ENCODE results near the gene NRSN2. TPM values are rescaled to one million over a fixed set of nuclear protein-coding genes. Genes with fewer than 3 reads are reported as not detected.
"Not testable (repeated sequence)": the region's sequence is repeated elsewhere in the genome, so short reads cannot be mapped to it uniquely, and the experiment has no call there.

Gene NRSN2
- total RNA-seq, 1 donor from 2014 or later: 7.0 TPM

DNA sequence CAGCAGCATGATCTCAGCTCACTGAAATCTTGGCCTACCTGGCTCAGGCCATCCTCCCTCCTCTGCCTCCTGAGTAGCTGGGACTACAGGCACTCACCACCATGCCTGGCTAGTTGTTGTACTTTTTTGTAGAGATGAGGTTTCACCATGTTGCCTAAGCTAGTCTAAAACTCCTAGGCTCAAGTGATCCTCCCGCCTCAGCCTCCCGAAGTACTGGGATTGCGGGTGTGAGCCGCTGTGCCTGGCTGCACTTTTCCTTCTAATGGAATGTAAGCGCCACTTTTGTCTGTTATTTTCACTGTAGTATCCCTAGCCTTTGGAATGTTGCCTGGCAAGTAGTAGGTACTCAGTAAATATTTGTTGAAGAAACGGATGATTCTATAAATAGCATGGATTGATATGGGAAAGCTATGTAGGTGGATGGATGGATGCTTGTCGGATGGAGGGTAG, 23.3 kb downstream of the NRSN2 start:
- Mint-ChIP-seq H3K27me3 (no peaks in the 10 kb centered on the region), H3K36me3 (ENCODE audit: low read depth) (no peaks in the 10 kb centered on the region), H3K9me3 (no peaks in the 10 kb centered on the region), H3K4me3 (no peak overlapping the region), H3K4me1 (peaks cover 51% of the 10 kb centered on the region), H3K27ac (no peak overlapping the region)
- no peak for DNase-seq
- intact Hi-C loops (cut with micrococcal nuclease): no loop called here

DNA sequence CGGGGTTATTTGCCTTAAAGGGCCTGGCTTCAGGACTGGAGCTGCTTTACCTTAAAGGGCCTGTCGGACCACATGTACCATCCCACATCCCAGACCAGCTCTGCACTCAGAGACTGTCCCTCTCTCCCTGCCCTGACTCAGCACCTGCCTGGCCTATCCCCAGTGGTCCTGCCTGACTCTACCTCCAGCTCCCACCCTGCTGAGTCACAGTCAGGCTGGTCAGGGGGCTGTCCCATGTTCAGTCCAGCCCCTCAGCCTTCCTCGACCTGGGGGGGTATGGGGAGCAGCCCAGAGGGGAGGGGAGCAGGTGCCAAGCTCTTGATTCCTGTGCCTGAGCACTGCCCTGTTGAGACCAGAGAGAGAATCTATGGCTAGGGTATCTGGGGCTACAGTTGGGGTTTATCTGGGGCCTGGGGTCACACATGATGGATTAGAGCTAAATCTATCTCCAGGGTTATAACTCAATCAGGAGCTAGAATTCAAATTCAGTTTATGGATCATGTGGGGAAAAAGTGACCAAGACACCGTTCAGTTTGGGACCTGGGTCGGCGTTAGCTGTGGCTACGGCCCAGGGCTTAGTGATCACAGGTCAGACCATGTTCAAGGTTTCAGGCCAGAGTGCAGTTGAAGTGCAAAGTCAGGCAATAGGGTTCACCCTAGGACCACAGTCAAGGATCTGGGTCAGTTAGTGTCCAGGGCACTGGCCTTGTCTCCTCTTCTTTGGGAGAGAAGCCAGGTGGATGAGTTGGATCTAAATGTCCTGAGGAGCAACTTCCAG, 24.3 kb downstream of the NRSN2 start:
- peaks cover 43% of the 10 kb centered on the region for H3K4me1 Mint-ChIP-seq
- intact Hi-C loops (cut with micrococcal nuclease): no loop called here
- no peak overlapping the region for H3K4me3 Mint-ChIP-seq
- DNase-seq: no peak
- no peaks in the 10 kb centered on the region for H3K9me3 Mint-ChIP-seq
- no peaks in the 10 kb centered on the region for H3K36me3 Mint-ChIP-seq (ENCODE audit: low read depth)
- no peaks in the 10 kb centered on the region for H3K27me3 Mint-ChIP-seq
- H3K27ac Mint-ChIP-seq: peak overlapping the region; percentile 58

DNA sequence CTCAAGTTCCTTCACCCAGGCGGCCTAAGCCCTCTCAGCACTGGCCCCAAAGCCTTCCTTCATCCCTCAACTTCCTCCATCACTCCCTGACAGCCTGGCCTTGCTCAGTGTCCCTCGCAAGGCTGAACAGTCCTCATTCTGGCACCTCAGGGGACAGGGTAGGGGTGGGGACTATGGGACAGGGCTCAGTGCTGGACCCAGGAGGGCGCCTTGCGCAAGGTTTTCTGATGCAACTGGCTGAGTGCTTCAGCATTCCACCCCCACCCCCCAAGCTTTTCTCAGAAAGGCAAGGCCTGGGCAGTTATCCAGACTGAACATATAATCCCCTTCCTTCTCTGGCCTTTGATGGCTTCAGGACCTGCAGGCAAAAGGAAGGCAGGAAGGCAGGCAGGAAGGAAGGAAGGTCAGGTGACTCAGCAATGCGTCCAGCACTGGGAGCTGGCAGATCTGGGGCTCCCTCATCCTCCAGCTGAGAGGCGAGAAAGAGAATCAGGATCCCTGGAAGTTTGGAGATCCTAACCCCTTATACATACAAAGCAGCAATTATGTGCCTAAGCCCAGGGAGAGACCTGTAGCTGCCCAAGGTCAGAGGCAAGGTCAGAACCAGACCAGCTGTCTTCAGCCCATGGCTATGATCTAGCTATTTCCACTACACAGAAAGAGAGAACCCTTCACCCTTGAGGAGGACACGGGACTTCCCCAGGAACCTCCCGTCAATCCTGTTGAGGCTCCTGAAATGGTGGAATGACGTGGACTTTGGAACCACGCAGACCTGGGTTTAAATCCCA, 25.0 kb downstream of the NRSN2 start:
- peaks cover 39% of the 10 kb centered on the region for H3K4me1 Mint-ChIP-seq
- peak overlapping the region; percentile 75 for H3K27ac Mint-ChIP-seq
- DNase-seq: no peak
- H3K36me3 Mint-ChIP-seq (ENCODE audit: low read depth): no peaks in the 10 kb centered on the region
- H3K27me3 Mint-ChIP-seq: no peaks in the 10 kb centered on the region
- H3K9me3 Mint-ChIP-seq: no peaks in the 10 kb centered on the region
- intact Hi-C loops (cut with micrococcal nuclease): loop anchor here (1.0 kb wide), 1 partner anchor 9 kb away; no protein-coding TSS in a partner anchor
- H3K4me3 Mint-ChIP-seq: peak overlapping the region; percentile 28

DNA sequence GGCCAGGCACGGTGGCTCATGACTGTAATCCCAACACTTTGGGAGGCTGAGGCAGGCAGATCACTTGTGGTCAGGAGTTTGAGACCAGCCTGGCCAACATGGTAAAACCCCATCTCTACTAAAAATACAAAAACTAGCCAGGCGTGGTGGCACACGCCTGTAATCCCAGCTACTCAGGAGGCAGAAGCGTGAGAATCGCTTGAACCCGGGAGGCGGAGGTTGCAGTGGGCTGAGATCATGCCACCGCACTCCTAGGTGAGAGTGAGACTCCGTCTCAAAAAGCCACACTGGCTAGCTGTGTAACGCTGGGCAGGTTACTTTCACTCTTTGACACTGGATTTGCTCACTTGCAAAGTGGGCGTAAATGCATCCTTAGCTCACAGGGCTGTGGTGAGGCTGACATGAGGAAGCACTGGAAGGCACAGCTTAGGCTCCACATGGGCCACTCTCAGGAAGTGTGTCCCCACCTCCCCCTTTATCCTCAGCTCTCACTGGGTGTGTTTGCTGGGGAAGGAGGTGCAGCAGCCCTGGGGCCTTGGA, 25.7 kb downstream of the NRSN2 start:
- H3K27me3 Mint-ChIP-seq; H3K4me3 Mint-ChIP-seq; H3K36me3 Mint-ChIP-seq (ENCODE audit: low read depth); H3K9me3 Mint-ChIP-seq: not testable (repeated sequence)
- intact Hi-C loops (cut with micrococcal nuclease): loop anchor here (1.0 kb wide), 1 partner anchor 9 kb away; no protein-coding TSS in a partner anchor
- H3K4me1 Mint-ChIP-seq: peaks cover 34% of the 10 kb centered on the region
- peak; percentile 66 for DNase-seq
- peak overlapping the region; percentile 34 for H3K27ac Mint-ChIP-seq

DNA sequence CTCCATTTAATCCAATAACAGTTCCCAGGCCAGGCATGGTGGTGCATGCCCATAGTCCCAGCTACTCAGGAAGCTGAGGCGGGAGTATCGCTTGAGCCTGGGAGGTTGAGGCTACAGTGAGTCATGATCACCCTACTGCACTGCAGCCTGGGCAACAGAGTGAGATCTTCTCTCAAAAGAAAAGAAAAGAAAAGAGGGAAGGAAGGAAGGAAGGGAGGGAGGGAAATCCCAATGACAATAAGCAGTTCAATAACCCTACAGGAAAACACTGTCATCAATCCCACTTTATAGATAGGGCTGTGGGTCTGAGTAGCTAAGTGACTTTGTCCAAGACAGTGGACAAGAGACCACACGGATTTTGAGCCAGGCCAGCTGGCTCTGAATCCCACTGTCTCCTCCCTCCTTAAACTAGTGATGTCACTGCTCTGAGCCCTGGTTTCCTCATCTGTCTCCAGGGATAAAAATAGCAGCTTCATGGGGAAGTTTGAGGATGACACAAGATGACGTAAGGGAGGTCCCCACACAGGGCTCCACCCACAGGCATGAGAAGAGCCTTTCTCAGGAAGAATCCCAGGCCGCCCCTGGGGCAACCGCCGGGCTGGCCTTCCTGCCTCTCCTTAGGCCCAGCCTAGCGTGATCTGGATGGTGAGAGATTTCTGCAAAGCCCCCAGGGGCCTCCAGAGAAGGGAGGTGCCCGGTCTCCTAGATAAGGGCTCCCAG, 26.4 kb downstream of the NRSN2 start:
- Mint-ChIP-seq H3K27me3 (no peaks in the 10 kb centered on the region), H3K36me3 (ENCODE audit: low read depth) (no peaks in the 10 kb centered on the region), H3K4me3 (no peak overlapping the region), H3K4me1 (peaks cover 33% of the 10 kb centered on the region), H3K9me3 (no peaks in the 10 kb centered on the region), H3K27ac (peak overlapping the region; percentile 34)
- no peak for DNase-seq
- intact Hi-C loops (cut with micrococcal nuclease): no loop called here

DNA sequence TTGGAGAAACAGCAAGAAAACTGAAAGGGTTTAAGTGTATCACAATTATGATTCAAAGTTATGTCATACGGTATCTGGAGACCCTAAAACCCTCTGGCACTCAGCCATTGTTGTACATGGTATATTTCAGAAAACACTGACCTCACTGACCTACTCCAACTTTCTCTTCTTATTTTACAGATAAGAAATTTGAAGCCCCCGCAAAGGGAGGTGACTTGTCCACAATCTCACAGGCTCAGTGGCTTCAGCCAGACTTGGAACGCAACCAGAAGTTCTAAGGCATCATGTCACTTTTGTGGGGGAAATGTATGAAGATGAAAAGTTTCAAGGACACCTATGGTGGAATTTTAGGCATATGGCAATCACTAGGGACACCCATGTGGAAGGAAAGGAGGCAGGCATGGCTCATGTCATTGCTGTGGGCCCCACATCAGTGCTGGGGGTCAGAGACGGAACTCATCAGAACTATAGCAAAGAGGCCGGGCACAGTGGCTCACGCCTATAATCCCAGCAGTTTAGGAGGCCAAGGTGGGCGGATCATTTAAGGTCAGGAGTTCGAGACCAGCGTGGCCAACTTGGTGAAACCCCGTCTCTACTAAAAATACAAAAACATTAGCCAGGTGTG, 28.5 kb downstream of the NRSN2 start:
- no peaks in the 10 kb centered on the region for H3K36me3 Mint-ChIP-seq (ENCODE audit: low read depth)
- no peak for DNase-seq
- intact Hi-C loops (cut with micrococcal nuclease): no loop called here
- H3K27me3 Mint-ChIP-seq: no peaks in the 10 kb centered on the region
- no peaks in the 10 kb centered on the region for H3K9me3 Mint-ChIP-seq
- no peak overlapping the region for H3K4me3 Mint-ChIP-seq
- H3K27ac Mint-ChIP-seq: no peak overlapping the region
- peaks cover 29% of the 10 kb centered on the region for H3K4me1 Mint-ChIP-seq

DNA sequence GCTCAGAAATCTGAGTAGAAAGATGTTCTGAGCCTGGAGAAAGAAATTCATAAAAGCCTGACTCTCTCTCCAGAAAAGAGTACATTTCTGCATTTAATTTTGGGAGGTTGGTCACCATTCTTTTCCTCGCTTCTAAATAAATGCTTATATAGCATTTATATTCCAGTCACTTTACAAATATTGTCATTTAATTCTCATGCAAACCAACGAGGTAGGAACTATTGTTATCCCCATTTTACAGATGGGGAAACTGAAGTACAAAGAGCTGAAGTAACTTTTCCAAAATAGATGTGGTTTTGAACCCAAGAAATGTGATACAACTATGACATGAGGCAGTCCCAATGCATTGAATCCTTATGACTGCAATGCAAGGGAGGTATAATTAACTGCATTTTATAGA, 29.2 kb downstream of the NRSN2 start:
- H3K9me3 Mint-ChIP-seq: no peaks in the 10 kb centered on the region
- no peaks in the 10 kb centered on the region for H3K36me3 Mint-ChIP-seq (ENCODE audit: low read depth)
- H3K4me1 Mint-ChIP-seq: peaks cover 29% of the 10 kb centered on the region
- no peak for DNase-seq
- intact Hi-C loops (cut with micrococcal nuclease): no loop called here
- no peak overlapping the region for H3K4me3 Mint-ChIP-seq
- no peak overlapping the region for H3K27ac Mint-ChIP-seq
- no peaks in the 10 kb centered on the region for H3K27me3 Mint-ChIP-seq

DNA sequence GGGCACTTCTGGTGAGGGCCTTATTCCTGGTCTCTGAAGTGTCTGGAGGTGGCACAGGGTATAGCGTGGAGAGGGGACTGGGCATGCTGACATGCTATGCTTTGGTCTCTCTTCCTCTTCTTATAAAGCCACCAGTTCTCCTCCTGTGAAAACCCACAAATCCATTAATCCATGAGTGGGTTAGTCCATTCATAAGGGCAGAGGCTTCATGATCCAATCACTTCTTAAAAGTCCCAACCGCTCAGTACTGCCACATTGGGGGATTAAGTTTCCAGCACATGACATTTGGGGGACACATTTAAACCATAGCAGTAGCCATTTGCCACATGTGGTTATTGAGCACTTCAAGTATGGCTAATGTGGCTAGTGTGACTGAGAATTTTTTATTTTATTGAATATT, 29.8 kb downstream of the NRSN2 start:
- peaks cover 23% of the 10 kb centered on the region for H3K4me1 Mint-ChIP-seq
- H3K36me3 Mint-ChIP-seq (ENCODE audit: low read depth): no peaks in the 10 kb centered on the region
- no peak for DNase-seq
- H3K4me3 Mint-ChIP-seq: no peak overlapping the region
- no peaks in the 10 kb centered on the region for H3K9me3 Mint-ChIP-seq
- intact Hi-C loops (cut with micrococcal nuclease): no loop called here
- no peak overlapping the region for H3K27ac Mint-ChIP-seq
- H3K27me3 Mint-ChIP-seq: no peaks in the 10 kb centered on the region

DNA sequence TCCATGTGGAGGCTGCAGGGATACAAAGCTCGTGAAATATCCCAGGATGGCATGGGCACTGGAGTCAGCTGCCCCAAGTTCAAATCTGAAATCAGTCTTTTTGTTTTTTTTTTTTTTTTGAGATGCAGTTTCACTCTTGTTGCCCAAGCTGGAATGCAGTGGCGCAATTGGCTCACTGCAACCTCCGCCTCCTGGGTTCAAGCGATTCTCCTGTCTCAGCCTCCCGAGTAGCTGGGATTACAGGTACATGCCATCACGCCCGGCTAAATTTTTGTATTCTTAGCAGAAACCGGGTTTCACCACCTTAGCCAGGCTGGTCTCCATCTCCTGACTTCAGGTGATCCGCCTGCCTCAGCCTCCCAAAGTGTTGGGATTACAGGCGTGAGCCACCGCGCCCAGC, 30.7 kb downstream of the NRSN2 start:
- H3K27me3 Mint-ChIP-seq; H3K36me3 Mint-ChIP-seq (ENCODE audit: low read depth); DNase-seq; H3K4me3 Mint-ChIP-seq; intact Hi-C loops (cut with micrococcal nuclease); H3K9me3 Mint-ChIP-seq; H3K27ac Mint-ChIP-seq: not testable (repeated sequence)
- peaks cover 21% of the 10 kb centered on the region for H3K4me1 Mint-ChIP-seq

DNA sequence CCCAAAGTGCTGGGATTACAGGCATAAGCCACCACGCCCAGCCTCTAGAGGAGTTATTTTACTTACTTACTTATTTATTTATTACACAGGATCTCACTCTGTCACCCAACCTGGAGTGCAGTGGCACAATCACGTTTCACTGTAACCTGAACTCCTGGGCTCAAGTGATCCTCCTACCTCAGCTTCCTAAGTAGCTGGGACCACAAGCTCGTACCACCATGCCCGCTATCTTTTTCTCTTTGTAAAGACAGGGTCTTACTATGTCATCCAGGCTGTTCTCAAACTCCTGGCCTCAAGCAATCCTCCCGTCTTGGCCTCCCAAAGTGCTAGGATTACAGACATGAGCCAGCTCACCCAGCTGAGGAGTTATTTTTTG, 32.0 kb downstream of the NRSN2 start:
- peaks cover 22% of the 10 kb centered on the region for H3K4me1 Mint-ChIP-seq
- peaks cover 5% of the 10 kb centered on the region for H3K36me3 Mint-ChIP-seq (ENCODE audit: low read depth)
- no peak overlapping the region for H3K27ac Mint-ChIP-seq
- H3K4me3 Mint-ChIP-seq: no peak overlapping the region
- DNase-seq: no peak
- no peaks in the 10 kb centered on the region for H3K9me3 Mint-ChIP-seq
- intact Hi-C loops (cut with micrococcal nuclease): no loop called here
- H3K27me3 Mint-ChIP-seq: no peaks in the 10 kb centered on the region

DNA sequence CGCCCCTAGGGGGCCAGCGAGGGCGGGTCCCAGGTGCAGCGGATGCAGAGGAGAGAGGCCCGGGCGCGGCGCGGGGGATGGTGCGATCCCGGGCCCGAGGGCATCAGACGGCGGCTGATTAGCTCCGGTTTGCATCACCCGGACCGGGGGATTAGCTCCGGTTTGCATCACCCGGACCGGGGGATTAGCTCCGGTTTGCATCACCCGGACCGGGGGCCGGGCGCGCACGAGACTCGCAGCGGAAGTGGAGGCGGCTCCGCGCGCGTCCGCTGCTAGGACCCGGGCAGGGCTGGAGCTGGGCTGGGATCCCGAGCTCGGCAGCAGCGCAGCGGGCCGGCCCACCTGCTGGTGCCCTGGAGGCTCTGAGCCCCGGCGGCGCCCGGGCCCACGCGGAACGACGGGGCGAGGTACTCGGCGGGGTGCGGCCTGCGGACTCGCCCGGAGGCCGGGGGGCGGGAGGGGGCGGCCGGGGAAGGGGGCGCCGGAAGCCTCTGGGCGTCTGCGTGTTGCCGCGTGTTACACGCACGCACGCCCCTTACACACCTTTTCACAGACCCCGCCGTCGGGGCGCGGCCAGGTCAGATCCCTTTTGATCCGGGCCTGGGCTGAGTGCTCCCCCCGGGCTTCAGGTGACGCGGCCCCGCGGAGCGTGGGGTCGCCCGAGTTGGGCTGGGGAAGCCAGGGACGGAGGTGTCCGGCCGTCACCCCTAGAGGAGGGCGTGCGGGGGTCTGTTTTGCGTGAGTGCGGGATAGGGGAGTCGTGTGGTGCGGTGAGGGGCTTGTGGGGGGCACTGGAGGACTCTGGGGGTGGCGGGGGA, 34.1 kb downstream of the NRSN2 start:
- Mint-ChIP-seq H3K4me1 (peaks cover 28% of the 10 kb centered on the region), H3K4me3 (peak overlapping the region; percentile 89), H3K27ac (peak overlapping the region; percentile 95), H3K9me3 (no peaks in the 10 kb centered on the region), H3K27me3 (no peaks in the 10 kb centered on the region), H3K36me3 (ENCODE audit: low read depth) (peaks cover 16% of the 10 kb centered on the region)
- intact Hi-C loops (cut with micrococcal nuclease): loop anchor here (1.0 to 2.0 kb wide), 4 partner anchors 9 to 82 kb away; partner anchors contain the start of genes SOX12 and TBC1D20
- peak; percentile 91 for DNase-seq

DNA sequence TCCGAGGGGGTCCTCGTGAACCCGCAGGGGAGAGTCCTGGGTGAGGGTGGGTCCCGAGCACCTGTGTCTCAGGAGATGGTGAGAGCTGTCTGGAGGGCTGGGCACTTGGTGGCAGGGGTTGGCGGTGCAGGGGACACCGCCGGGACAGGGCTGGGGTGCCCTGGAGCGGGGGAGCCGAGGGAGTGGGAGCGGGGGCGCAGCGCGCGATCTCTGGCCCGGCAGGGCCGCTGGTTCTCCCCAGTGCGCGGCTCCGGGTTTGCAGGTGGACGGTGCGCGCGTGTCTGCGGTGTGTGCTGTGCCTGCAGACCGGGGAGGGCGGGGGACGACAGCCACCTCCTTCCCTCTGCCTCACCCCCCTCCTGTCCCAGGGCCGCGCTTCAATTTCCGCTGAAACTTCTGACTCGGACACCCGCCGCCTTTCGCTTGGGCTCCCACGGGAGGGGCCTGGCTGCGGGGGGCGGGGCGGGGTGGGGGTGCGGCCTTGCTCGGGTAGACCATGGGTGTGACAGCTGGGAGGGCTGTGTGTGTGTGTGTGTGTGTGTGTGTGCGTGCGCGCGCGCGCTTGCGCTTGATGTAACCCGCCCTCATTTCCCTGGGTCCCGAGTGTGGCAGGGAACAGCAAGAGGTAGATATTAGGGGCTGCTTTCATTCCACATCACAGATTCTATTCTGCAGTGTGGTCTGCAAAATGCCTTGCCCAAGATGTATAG, 34.8 kb downstream of the NRSN2 start:
- H3K9me3 Mint-ChIP-seq: no peaks in the 10 kb centered on the region
- peak overlapping the region; percentile 85 for H3K4me3 Mint-ChIP-seq
- peaks cover 18% of the 10 kb centered on the region for H3K36me3 Mint-ChIP-seq (ENCODE audit: low read depth)
- H3K27me3 Mint-ChIP-seq: no peaks in the 10 kb centered on the region
- H3K4me1 Mint-ChIP-seq: peaks cover 30% of the 10 kb centered on the region
- peak overlapping the region; percentile 85 for H3K27ac Mint-ChIP-seq
- DNase-seq: peak; percentile 94
- intact Hi-C loops (cut with micrococcal nuclease): loop anchor here (1.0 to 2.0 kb wide), 6 partner anchors 9 to 81 kb away; partner anchors contain the start of genes RBCK1, SOX12 and TBC1D20
